TTC549 (cell line): ENCODE results near the gene DIDO1.

ENCODE experiments used
- FAIRE-seq: peaks from 2 replicates; lab custom pipeline; 2012; peaks lifted over from hg19 to GRCh38; lab: Jason Lieb, UNC

DIDO1 gene

DNA sequence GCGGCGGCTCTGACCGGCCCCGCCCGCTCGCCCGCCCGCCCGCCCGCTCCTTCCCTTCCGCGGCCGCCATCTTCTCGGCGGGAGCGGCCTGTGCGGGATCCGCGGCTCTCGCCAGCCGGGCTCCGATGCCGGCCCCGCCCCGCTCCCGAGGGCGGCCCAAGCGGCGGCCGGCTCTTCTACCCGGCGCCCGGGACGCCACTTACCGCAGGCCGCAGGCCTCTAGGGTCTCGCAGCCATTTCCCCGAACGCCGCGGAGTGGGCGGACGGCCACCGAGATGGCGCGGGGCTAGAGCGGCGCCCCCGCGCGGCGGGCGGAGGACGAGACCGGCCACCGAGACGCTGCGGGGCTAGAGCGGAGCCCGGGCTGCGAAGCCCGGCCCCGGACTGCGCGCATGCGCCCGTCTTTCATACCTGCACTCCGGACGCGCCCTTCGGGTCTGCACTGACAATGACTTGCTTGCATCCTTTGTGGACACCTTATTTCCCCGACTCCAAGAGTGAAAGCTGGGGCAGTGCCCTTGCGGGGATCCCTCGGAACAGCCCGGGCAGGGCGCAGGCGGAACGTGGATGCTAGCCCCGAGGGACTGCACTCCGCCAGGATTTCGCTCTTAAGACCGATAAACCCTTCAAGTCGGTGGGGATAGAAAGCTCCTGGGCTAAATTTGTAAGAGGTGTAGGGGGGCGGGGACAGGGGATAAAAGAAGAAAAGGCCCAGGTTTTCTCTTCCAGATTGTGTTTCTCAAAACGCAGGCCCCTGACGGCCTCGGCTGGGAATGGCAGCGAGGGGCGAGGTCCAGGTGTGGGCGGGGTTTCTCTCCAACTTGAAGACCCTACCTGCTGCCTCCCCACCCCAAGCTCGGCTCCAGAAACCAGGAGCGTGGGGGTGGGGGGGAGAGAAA, at the start of gene DIDO1:
TSS of gene DIDO1 (minus strand) at position 277 of the 899 bp plus-strand sequence.
- FAIRE-seq, result no peak

DNA sequence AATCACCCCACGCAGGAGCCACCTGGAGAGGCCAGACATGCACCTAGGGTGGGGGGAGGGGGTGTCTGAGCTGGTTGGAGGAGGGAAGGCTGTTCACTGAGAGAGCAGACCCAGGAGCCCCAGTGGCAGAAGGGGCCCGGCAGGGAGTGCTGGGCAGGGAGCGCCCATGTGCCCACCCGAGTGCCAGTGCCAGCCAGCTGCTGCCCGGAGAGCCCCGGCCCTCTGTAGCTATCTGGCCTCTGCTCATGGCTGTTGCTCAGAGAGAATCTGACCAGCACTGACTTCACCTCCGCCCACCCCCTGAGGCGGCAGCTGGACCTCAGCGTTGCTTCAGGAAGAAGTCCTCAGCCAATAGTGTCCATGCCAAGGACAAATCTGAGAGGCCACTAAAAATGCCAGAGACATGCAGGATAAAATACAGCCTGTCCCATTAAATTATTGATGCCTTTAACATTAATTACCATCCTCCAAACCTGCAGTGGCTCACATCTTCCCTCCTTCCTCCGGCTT, 49.0 kb upstream of the DIDO1 start:
- no peak for FAIRE-seq

DNA sequence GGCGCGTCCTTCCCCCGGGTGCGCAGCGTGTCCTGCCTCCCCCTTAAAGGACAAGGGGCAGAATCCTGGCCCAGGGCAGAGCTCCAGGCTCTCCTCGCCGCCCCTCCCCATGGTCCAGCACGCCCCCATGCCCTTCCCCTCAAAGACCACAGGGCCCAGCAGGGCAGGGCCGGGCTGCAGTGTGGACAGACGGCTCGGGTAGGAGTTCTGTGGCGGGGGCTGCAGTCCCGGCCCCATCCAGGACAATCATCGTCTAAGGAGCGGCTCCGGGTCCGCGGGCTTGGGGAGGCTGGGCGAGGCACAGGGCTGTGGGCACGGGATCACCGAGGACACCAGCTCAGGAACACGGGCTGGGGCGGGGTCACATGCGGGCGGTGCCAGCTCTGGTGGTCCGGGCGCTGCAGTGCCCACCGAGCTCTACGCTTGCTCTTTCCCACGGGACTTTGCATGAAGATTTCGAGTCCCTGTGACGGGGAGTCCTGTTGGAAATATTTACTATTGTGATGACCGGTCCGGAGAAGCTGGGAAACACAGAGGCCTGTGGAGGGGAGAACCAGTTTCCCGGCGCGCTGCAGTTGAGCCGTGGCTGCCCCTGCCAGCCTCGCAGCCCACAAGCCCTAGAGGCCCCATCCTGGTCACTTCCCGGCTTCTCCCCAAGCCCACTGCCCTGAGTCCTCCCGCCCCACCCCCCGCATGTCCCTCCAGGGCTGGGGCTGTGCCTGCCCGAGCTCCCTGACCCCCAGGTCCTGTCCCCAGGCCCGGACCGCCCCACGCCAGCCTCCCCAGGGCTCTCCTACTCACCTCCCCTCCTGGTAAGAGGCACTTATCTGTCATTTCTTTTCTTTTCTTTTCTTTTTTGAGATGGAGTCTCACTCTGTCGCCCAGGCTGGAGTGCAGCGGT, 46.8 kb upstream of the DIDO1 start:
- FAIRE-seq, result no peak

DNA sequence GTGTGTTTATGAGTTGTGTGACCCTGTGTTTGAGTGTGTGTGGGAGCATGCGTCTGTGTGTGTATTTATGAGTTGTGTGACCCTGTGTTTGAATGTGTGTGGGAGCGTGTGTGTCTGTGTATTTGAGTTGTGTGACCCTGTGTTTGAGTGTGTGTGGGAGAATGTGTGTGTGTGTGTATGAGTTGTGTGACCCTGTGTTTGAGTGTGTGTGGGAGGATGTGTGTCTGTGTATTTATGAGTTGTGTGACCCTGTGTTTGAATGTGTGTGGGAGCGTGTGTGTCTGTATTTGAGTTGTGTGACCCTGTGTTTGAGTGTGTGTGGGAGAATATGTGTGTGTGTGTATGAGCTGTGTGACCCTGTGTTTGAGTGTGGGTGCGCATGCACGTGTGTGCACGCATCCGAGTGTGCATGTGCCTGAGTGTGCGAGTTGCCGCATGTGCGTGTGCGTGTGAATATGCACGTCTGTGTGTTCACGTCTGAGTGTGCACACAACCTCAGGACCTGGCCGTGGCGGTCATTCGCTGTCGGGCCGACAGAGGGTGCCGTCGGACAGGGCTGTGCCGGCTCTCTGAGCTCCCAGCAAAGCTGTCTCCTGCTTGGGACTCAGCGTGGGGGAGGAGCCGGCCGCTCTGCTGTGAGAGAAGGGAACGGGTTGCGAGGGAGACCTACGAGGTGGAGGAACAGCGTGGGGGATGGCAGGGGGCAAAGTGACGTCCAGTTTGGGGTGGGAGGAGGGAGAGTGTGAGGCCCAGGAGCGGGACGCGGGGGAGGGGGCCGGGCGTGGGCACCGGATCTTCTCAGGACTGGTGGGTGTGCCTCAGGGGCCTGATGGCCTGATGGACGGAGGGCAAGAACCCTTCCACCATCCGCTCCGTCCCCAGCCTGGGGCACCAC, 45.9 kb upstream of the DIDO1 start:
- no peak for FAIRE-seq

DNA sequence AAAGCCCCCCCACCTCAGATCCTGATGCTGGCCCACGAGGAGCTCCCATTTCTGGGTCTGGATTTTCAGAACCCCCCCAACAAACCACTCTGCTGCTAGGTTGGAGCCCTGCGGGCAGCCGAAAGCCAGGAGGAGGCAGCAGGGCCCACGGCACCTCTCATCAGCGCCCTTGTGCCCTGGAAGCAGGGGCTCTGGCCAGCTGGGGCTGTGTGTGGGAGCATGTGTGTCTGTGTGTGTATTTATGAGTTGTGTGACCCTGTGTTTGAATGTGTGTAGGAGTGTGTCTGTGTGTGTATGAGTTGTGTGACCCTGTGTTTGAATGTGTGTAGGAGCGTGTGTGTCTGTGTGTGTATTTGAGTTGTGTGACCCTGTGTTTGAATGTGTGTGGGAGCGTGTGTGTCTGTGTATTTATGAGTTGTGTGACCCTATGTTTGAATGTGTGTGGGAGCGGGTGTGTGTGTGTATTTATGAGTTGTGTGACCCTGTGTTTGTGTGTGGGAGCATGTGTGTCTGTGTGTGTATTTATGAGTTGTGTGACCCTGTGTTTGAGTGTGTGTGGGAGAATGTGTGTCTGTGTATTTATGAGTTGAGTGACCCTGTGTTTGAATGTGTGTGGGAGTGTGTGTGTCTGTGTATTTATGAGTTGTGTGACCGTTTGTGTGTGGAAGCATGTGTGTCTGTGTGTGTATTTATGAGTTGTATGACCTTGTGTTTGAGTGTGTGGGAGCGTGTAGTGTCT, 45.1 kb upstream of the DIDO1 start:
- no peak for FAIRE-seq

DNA sequence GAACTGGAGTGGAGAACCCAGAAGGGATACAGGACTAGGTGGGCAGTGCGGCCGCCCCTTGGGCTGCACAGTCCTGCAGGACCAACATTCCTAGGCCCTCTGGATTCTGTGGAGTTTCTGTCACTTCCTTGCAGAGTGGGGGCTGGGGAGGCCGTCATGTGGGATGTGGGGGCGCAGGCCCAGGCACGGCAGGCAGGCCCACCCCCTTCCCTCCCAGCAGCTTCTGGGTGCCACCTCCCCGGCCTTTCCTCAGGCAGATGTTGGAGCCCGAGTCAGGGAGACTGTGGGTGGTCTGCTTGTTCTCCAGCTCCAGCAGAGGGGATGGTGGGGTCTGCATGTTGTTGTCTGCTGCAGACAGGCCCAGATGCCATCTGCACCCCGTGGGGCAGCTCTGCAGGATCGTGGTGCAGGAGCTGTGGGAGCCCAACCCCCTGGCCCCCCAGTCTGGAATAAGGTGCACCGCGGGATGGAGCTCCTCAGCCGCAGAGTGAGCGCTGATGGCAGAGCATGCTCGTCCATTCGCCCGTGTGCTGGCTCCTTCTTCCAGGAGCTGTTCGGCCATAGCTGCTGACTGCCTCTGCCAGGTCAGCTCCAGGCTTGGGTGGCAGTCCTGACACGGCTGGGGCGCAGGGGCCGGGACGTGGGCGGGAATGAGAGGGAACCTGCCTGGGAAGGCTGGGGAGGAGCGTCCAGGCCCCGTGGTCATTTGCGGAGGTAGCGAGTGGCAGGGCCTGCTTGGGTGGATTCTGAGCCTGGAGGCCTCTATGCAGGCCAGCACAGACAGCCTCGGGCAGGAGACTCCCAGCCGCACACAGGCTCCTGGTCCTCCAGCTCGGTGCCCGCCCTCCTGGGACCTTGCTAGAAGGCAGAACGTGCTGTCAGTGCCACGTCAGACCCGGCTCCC, 44.3 kb upstream of the DIDO1 start:
- no peak for FAIRE-seq

DNA sequence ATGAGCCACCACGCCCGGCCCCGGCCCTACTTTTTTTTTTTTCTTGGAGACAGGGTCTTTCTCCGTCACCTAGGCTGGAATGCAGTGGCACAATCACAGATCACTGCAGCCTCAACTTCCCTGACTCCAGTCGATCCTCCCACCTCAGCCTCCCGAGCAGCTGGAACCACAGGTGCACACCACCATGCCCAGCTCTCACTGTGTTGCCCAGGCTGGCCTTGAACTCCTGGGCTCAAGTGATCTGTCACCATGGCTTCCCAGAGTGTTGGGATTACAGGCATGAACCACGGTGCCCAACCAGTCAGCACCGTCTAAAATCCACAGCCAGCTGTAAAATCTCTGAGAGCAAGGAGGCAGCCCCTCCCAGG, 43.6 kb upstream of the DIDO1 start:
- no peak for FAIRE-seq

DNA sequence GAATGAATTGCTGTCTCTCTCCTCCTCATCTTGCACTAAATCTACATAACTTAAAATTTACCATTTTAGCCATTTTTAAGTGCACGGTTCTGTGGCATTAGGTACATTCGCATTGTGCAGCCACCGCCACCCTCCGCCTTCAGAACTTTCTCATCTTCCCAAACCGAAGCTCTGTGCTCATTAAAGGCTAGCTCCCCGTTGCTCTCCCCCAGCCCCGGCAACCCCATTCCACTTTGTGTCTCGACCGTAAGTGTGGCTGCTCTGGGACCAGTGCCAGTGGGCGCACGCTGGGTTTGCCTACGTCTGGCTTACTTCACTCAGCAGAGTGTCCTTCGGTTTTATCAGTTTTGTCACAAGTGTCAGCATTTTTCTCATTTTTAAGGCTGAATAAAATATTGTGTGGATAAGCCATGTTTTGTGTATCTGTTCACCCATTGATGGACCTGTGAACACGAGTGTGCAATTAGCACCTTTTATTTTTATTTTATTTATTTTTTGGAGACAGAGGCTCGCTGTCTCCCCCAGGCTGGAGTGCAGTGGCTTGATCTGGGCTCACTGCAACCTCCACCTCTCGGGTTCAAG, 43.0 kb upstream of the DIDO1 start:
- no peak for FAIRE-seq

DNA sequence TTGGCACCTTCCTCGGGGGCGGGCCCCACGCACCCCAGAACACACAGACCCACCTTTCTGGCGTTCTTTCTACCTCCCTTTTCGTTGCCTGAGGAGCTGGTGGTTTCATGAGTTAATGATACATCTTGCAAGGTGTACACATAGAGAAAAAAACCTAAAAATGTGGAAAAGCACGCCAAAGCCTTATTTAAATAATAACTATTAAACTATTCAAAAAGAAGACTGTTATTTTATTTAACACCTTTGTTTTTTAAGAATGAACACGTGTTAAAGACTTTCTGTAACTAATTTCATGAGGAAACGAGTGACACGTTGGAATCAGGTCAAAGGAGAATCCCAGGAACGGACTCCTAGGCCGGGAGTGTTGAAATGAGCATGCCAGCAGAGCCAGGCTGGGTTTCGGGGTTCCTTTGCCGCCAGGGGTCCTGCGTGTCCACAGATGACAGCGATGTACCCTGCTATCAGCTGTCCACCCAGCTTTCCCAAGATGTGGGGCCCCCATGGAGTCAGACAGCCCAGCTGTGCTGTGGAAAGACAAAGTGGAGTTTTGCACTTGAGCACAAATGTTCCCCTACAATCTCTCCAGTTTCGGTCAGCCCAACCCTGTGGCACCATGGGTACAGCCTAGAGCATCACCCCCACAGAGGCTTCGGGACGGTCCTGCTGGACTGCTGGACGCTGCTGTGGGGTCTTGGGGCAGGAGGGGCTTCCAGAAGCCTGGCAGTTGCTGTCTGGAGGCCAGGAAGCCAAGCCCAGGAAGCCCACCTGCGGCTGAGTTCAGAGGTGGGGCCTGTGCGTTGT, 42.3 kb upstream of the DIDO1 start:
- no peak for FAIRE-seq

DNA sequence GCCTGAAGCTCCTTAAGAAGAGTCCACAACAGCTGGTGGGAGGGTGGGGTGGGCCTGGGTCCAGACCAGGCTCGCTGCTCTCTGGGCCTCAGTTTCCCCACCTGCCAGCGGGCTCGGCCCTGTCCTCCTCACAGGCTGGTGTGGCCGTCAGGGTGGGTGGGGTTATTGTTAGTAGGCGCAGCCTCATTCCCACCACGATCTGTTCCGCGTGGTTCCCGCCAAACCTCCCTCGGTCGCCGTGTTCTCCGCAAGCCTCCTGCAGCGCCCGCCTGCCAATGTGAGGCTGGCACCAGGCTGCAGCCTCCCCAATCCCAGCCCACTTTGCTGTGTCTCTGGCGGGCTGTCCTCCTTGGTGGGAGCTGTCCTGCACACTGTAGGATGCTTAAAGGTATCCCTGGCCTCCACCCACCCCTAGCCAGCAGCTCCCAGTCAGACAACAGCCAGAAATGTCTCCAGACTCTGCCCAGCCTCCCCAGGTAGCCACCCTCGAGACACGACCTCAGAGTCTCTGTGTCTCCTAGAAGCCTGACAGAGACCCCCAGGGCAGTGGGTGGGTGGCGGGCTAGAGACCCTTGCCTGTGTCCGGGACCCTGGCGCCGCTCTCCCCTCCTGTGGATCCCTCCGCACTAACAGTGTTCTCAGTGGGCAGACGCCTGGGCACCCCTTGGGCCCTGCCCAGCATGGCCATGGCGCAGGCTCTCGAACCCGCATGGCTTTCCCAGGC, 41.5 kb upstream of the DIDO1 start:
- FAIRE-seq, result no peak

DNA sequence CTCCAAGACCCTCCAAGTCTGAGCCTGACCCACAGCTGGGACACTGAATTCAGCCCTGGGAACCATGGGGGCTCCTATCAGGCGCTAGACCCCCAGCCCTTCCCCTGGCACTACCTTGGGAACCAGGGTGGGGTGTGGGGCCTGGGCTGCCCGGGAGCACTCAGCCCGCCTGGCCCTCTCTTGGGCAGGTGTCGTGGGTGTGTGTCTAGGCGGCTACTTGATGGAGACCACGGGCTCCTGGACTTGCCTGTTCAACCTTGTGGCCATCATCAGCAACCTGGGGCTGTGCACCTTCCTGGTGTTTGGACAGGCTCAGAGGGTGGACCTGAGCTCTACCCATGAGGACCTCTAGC, 40.8 kb upstream of the DIDO1 start:
- no peak for FAIRE-seq

DNA sequence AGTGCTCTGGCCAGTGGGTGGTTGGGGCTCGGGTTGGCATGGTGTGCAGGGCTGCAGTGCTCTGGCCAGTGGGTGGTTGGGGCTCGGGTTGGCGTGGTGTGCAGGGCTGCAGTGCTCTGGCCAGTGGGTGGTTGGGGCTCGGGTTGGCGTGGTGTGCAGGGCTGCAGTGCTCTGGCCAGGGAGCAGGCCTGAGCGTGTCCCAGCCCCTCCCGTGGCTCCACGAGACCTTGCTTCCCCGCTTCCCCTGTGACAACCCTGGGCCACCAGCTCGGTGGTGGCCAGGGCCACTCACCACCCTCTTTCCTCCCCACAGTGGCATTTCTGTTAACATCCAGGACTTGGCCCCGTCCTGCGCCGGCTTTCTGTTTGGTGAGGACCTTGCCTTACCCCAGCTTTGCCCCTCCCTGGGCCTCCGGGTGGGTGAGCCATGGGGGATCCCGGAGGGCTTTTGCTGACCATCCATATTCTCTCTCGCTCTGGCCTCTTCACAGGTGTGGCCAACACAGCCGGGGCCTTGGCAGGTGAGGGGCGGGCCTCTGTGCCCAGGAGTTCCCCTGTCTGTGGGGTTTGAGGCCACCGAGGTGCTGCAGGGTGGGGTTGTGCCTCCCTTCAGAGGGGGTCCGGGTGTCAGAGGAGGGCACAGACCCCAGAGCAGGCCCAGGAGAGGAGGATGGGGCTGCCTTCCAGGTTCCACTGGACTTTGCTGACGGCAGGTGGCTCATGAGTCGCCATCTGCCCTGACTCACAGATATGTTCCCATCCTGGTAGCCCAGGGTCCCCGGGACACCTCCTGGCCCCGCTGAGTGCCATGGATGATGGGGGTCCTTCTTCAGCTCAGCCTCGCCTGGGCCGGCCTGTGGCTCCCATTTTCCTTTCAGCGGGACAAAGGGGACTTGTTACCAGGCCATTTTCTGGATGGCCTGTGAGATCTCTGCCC, 40.2 kb upstream of the DIDO1 start:
- no peak for FAIRE-seq

DNA sequence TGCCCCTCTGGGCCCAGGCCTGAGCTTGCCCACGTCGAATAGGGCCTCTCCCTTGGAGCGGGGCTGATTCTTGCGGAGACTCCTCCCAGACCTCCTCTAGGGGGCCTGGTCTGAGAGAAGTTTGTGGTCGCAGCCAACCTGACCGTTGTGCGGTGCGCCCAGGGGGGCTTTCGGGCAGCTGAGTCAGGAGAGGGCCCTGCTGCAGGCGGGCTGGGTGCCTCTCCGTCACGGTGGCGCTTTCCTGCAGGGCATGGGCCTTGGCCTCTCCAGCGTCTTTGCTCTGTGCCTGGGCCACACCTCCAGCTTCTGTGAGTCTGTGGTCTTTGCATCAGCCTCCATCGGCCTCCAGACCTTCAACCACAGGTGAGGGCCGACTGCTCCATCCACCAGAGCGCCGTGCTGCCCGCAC, 39.1 kb upstream of the DIDO1 start:
- FAIRE-seq, result no peak

DNA sequence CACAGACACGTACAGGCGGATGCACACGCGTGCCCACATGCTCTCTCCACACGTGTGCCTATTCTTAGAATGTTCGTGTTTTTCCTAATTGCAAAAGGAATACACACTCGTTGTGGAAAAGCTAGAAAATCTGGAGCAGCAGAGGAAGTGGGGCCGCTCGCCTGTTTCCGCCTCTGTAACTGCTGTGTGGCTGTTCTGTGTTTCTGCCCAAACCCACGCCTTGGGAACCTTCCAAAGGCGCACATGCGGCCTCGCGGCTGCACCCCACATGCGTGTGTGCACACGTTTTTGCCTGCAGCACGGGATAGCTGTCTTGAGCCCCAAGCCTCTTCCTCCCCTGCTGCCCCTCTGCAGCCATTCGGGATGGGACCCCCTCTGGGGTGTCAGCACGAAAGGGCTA, 38.4 kb upstream of the DIDO1 start:
- no peak for FAIRE-seq

DNA sequence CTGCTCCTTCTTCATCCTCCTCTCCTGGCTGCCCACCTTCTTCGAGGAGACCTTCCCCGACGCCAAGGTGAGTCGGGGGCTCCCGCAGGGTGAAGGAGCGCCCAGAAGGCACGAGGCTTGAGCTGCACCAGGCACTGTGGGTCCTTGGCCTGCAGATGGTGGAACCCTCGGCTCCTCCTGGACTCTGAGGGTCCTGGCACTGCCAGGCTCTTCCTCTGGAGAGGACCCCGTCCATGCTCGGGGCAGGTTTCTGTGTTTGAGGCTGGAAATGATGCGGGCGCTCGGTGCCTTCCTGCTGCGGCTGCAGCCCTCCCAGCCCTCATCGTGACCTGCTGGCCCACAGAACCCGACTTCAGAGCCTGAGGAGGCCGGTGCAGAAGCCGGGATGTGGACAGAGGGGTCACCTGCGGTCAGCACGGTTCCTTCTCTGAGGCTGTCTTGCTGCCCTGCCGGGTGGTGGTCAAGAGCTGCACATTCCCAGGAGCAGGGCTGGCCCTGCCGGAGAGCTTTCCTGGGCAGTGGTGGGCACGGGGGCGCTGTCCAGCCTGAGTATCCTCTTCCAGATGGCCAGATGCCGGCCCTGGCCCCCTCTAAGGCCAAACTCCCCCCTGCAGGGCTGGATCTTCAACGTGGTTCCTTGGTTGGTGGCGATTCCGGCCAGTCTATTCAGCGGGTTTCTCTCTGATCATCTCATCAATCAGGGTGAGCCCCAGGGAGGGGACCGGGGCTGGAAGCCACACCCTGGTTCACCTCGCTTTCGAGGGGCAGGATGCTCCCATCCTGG, 37.5 kb upstream of the DIDO1 start:
- FAIRE-seq, result no peak

DNA sequence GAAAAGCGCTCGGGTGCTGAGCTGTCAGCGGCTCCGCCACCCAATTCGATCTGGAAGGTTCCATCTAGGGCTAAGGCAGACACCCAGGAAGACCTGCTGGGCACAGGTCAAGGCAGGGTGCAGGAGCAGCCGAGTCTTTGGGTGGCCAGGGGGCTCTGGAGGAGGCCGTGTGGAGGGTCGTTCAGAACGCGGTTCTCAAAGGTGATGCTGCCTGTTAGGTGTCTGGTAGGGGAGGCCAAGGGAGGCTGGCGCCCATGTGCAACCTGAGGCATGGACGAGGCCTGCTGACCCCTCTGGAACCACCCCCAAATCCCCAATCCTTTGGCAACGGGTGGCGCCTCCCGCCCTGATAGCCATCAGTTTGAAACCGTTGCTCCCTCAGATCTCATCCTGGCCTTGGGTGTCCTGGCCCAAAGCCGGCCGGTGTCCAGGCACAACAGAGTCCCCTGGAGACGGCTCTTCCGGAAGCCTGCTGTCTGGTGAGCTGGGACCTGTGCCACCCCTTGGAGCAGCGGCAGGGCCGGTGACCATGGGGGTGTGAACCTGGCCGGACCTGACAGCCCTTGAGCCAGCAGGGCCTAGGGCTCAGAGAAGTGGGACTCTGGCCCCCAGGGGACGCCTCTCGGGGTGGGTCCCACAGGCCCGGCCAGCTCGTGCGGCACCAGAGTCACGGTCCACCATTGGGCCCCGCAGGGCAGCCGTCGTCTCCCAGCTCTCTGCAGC, 36.7 kb upstream of the DIDO1 start:
- FAIRE-seq, result no peak
